ENCODE results near the gene MBNL1. TPM values are rescaled to one million over a fixed set of nuclear protein-coding genes. Genes with fewer than 3 reads are reported as not detected.

Gene MBNL1, protein sequence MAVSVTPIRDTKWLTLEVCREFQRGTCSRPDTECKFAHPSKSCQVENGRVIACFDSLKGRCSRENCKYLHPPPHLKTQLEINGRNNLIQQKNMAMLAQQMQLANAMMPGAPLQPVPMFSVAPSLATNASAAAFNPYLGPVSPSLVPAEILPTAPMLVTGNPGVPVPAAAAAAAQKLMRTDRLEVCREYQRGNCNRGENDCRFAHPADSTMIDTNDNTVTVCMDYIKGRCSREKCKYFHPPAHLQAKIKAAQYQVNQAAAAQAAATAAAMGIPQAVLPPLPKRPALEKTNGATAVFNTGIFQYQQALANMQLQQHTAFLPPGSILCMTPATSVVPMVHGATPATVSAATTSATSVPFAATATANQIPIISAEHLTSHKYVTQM
- 67.1 and 68.6 TPM in 2 replicates for total RNA-seq (2022)
- Bru-seq, nascent RNA, result percentile 95 among the genes with signal in this experiment
- percentile 88 among the genes with signal in this experiment for BruChase-seq, experiment 1, labeled RNA remaining after a 2-hour chase
- BruChase-seq, experiment 2, labeled RNA remaining after a 6-hour chase, result percentile 79 among the genes with signal in this experiment
- long read RNA-seq, full-length matches to known transcripts, result 10 of 24 reads
- long read RNA-seq, partial matches to known transcripts, result 6 of 24 reads
- long read RNA-seq, other reads (novel, unspliced or antisense), result 8 of 24 reads

DNA sequence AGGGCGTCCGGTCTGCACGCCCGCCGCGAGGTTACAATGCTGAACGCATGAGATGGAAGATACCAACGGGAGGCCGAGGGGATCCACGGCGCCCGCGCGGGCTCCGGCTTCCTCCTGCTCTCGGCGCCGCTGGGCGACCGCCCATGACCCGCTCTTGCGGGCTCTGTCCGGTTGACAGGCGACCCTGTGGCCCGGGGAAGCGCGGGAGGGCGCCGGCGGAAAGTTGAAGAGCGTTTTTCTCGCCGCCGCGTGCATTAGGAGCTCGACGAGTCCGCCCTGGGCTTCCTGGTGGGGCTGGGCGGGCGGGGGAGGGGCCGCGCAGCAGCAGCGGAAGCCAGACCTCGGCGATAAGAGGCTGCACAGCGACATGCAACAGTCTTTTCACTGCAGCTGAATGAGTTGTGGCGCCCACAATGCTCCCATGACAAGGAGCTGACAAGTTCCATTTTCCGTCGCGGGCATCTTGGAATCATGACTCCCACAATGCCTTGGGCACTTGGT lies at the start of gene MBNL1:
Gene MBNL1 (plus strand): TSS at position 375 of the 501 bp plus-strand sequence. CDS start 31,265 bp downstream, outside the sequence.
- CTCF ChIA-PET, result interaction anchor here (0.5 to 1.0 kb wide), 3 partner anchors 12 to 242 kb away, joined by 3 to 6 read pairs (median 3); no protein-coding TSS in a partner anchor
- Mint-ChIP-seq H3K4me3 (ENCODE audit: unreplicated experiment) (peak within 1 kb of the TSS; percentile 91), H3K27me3 (ENCODE audit: insufficient read depth, unreplicated experiment) (no peaks in the 10 kb centered on the region), H3K4me1 (ENCODE audit: low read depth, unreplicated experiment) (peaks cover 48% of the 10 kb centered on the region), H3K9me3 (ENCODE audit: unreplicated experiment) (no peaks in the 10 kb centered on the region), H3K27ac (ENCODE audit: unreplicated experiment) (peak within 1 kb of the TSS; percentile 56), H3K36me3 (ENCODE audit: insufficient read depth, unreplicated experiment) (peaks cover 19% of the 10 kb centered on the region)
- peak; percentile 77 to 81 for DNase-seq
- no peaks in the 10 kb centered on the region for H3K27me3 ChIP-seq (replicated peaks; ENCODE audit: control insufficient read depth, insufficient read depth, low read length)
- intact Hi-C loops (cut with micrococcal nuclease; ENCODE audit: unreplicated experiment), result loop anchor here (2.0 to 5.0 kb wide), 4 partner anchors 59 to 296 kb away; no protein-coding TSS in a partner anchor
- no peaks in the 10 kb centered on the region for H3K9me3 ChIP-seq
- no peak for TF ChIP-seq CTCF (IDR thresholded peaks at IDR 0.05; ENCODE audit: insufficient read depth in 1 of 2, low read depth in 1 of 2, low read length in 1 of 2, severe bottlenecking in 1 of 2, unreplicated experiment in 1 of 2)
- BruUV-seq (replicated peaks), result no TSS peak
- no peaks in the 10 kb centered on the region for H3K36me3 ChIP-seq (ENCODE audit: control insufficient read depth, insufficient read depth, low read length)
- H3K4me3 ChIP-seq (ENCODE audit: low read depth, low read length), result peak within 1 kb of the TSS; percentile 94
- POLR2A ChIA-PET, result interaction anchor here (0.5 to 1.7 kb wide), 6 partner anchors 10 to 1277 kb away, joined by 3 to 10 read pairs (median 4); no protein-coding TSS in a partner anchor
- peaks cover 42% of the 10 kb centered on the region for H3K4me1 ChIP-seq

DNA sequence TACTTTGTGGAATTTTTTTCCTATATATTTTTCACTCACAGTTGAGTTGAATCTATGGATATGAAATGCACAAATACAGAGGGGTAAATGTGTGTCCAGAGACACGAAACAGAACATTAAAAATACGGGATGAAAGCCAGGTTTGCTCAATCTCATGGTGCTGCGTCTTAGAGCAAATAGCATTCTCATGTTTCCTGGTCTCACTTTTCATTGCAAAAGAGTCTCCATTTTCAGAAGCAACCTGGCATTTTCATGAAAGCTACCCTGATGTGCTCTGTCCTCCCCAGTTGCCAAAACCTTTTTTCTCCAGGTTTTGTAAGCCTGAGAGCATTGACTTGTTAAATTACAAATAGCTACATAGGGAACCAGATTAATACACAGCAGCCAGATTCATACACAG lies 49.5 kb upstream of the MBNL1 start:
- TF ChIP-seq CTCF (IDR thresholded peaks at IDR 0.05; ENCODE audit: insufficient read depth in 1 of 2, low read depth in 1 of 2, low read length in 1 of 2, severe bottlenecking in 1 of 2, unreplicated experiment in 1 of 2), result no peak
- POLR2A ChIA-PET, result no interaction called here
- no peaks in the 10 kb centered on the region for H3K4me1 ChIP-seq

GRCh38 chr3:152219769-152220255 lies 48.9 kb upstream of the MBNL1 start:
- H3K4me1 Mint-ChIP-seq (ENCODE audit: low read depth, unreplicated experiment), result no peaks in the 10 kb centered on the region
- no peak for TF ChIP-seq CTCF (IDR thresholded peaks at IDR 0.05; ENCODE audit: insufficient read depth in 1 of 2, low read depth in 1 of 2, low read length in 1 of 2, severe bottlenecking in 1 of 2, unreplicated experiment in 1 of 2)
- H3K4me3 ChIP-seq (ENCODE audit: low read depth, low read length), result no peak overlapping the region
- intact Hi-C loops (cut with micrococcal nuclease; ENCODE audit: unreplicated experiment), result no loop called here
- no TSS peak for BruUV-seq (replicated peaks)
- DNase-seq, result no peak
- ChIA-PET POLR2A (no interaction called here), CTCF (no interaction called here)
- no peaks in the 10 kb centered on the region for H3K36me3 ChIP-seq (ENCODE audit: control insufficient read depth, insufficient read depth, low read length)
- H3K4me1 ChIP-seq, result no peaks in the 10 kb centered on the region
- H3K27me3 Mint-ChIP-seq (ENCODE audit: insufficient read depth, unreplicated experiment), result no peaks in the 10 kb centered on the region
- H3K27me3 ChIP-seq (replicated peaks; ENCODE audit: control insufficient read depth, insufficient read depth, low read length), result no peaks in the 10 kb centered on the region
- H3K27ac Mint-ChIP-seq (ENCODE audit: unreplicated experiment), result no peak overlapping the region
- no peaks in the 10 kb centered on the region for H3K9me3 Mint-ChIP-seq (ENCODE audit: unreplicated experiment)
- H3K36me3 Mint-ChIP-seq (ENCODE audit: insufficient read depth, unreplicated experiment), result no peaks in the 10 kb centered on the region
- no peaks in the 10 kb centered on the region for H3K9me3 ChIP-seq
- H3K4me3 Mint-ChIP-seq (ENCODE audit: unreplicated experiment), result no peak overlapping the region

More for the DNA sequence above, 49.5 kb upstream of the MBNL1 start:
- H3K4me3 ChIP-seq (ENCODE audit: low read depth, low read length), result no peak overlapping the region
- DNase-seq, result no peak
- CTCF ChIA-PET, result no interaction called here
- H3K27me3 ChIP-seq (replicated peaks; ENCODE audit: control insufficient read depth, insufficient read depth, low read length), result no peaks in the 10 kb centered on the region
- Mint-ChIP-seq H3K4me1 (ENCODE audit: low read depth, unreplicated experiment) (no peaks in the 10 kb centered on the region), H3K36me3 (ENCODE audit: insufficient read depth, unreplicated experiment) (no peaks in the 10 kb centered on the region), H3K27ac (ENCODE audit: unreplicated experiment) (no peak overlapping the region), H3K27me3 (ENCODE audit: insufficient read depth, unreplicated experiment) (no peaks in the 10 kb centered on the region), H3K4me3 (ENCODE audit: unreplicated experiment) (no peak overlapping the region), H3K9me3 (ENCODE audit: unreplicated experiment) (no peaks in the 10 kb centered on the region)
- intact Hi-C loops (cut with micrococcal nuclease; ENCODE audit: unreplicated experiment), result no loop called here
- no peaks in the 10 kb centered on the region for H3K9me3 ChIP-seq
- no TSS peak for BruUV-seq (replicated peaks)
- H3K36me3 ChIP-seq (ENCODE audit: control insufficient read depth, insufficient read depth, low read length), result no peaks in the 10 kb centered on the region

Data from Caco-2 (cell line).